B cell (primary cell): ENCODE data around the gene WWC2.

ENCODE experiments used
- EZH2 ChIP-seq: IDR thresholded peaks from 2 replicates; pipeline ENCODE4 v1.6.1; 2012; ENCODE audit warnings: borderline replicate concordance, low read depth, mild to moderate bottlenecking, moderate library complexity, low read length; ENCODE audit not compliant: insufficient read depth, poor library complexity, severe bottlenecking
- TF ChIP-seq, protein P1 (sequence below): fragments of 200-600 bp; IDR thresholded peaks from one replicate; pipeline ENCODE4 v1.8.0; 2022; ENCODE audit warnings: antibody characterized with exemption, mild to moderate bottlenecking

DNA sequence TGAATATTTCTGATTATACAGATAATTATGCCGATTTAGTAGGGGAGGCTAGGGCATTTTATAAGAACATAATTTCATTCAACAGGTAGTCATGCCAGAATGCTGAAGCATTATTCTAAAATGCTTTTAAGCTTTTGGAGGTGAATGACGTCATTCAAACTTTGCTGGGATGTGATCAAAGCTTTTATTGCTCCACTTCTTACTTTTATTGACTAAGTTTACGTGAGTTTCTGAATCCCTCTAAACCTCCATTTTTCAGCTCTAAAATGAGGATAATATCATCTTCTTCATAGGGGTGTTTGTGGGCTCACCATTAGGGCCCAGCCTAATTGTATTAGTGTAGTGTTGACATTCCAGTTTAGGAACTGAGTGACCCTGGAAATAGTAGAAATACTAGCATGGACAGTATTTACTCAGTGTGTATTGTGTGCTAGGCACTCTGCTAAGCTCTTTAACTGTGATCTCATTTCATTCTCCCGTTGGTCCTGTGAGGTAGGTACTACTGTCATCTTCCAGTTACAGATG is 3.0 kb downstream of the WWC2 start:
- TF ChIP-seq, protein P1, sequence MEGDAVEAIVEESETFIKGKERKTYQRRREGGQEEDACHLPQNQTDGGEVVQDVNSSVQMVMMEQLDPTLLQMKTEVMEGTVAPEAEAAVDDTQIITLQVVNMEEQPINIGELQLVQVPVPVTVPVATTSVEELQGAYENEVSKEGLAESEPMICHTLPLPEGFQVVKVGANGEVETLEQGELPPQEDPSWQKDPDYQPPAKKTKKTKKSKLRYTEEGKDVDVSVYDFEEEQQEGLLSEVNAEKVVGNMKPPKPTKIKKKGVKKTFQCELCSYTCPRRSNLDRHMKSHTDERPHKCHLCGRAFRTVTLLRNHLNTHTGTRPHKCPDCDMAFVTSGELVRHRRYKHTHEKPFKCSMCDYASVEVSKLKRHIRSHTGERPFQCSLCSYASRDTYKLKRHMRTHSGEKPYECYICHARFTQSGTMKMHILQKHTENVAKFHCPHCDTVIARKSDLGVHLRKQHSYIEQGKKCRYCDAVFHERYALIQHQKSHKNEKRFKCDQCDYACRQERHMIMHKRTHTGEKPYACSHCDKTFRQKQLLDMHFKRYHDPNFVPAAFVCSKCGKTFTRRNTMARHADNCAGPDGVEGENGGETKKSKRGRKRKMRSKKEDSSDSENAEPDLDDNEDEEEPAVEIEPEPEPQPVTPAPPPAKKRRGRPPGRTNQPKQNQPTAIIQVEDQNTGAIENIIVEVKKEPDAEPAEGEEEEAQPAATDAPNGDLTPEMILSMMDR = no peak
- no peak for TF ChIP-seq EZH2
